NCI-H2196 (cell line): ENCODE data around the gene KLHL36.

Experiments used
- DNase-seq: peaks from one replicate; lab custom pipeline; 2025; ENCODE audit not compliant: unreplicated experiment; lab: John Stamatoyannopoulos, UW

KLHL36 gene

DNA sequence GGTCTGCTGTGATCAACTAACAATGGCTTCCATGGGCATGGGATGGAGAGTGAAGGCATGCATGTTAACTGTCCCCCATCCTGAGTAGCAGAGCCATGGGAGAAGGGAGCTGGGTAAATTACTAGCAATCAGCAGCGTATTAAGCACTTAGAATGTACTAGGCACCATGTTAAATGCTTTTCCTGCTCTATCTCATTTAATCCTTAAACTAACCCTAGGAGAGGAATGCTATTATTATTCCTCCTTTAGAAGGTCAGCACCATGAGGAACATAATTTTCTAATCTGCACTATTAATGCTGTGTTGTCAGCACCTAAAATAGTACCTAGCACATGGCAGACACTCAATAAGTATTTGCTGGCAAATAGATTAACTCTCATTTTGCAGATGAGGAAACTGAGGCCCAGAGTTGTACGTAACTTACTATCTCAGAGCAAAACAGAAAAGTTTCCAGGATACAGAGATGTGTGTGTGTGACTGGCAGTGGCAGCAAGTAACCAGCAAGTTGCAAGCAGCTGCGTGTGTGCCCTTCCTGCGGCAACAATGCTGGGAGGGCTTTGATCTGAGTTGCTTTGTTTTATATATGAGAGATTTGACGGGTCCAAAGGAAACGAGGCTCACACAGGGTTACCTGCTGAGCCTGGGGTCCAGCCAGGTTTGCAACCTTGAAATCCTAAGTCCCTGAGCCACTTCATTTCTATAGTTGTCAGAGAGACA is 6.5 kb upstream of the KLHL36 start:
- DNase-seq, result no peak

- DNase-seq, result no peak
These were observed 5.1 kb upstream of the KLHL36 start for GRCh38 chr16:84643180-84643583.

DNA sequence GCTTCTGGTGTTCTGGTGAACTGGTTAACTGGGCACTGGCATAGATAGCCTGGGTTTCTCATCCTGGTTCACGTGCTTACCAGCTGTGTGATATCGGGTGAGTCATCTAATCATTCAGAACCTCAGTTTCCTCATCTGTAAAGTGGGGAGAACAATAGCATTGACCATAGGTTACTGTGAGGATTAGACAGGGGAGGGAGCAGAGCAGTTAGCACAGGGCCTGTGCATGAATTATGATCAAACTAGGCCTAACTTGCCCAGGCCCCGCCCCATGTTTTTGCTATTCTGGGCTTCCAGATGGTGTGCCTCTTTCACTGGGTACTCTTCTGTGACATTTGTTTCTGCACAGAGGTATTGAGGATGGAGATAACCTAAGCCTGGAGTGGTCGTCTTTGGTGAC is 4.6 kb upstream of the KLHL36 start:
- DNase-seq, result no peak

DNA sequence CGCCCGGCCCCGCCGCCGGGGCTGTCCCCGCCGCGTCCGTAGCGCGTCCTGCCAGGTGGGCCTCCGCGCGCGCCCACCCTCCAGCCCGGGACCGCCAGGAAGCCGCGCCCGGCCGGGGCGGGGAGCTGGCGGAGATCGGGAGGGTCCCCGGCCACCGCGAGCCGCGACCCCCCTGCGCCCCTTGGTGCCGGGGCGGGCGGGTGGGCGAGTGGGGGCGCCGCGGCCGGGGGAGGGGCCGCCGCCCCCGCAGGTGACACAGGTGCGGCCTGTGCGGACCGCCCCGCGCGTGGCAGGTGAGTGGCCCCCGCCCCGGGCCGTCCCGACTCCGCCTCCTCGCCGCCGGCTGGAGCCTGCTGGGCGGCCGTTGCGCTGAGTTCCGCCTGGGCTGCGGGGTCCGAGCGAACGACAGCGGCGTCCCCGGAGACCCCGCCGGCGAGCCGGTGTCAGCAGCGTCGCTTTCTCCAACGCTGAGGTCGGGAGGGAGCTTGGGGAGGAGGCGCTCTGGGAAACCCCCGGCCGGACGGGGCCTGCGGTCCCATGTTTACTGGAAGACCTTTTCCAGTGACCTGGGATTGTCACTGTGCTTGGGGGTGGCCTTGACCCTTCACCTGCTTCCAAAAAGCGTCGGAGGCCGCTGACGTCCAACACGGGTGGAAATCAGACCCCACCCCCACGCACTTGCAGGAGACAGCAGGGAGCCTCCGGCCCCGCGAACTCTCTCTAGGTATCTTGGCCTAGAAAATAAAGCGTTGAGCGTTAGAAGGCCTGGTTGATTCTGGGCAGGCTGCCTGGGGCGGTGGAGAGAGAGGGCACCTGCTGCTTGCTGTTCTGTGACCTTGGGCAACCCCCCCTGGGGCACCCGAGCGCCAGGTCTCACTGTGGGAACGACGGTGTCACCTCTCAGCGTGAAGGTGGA is 542 bp downstream of the KLHL36 start:
- DNase-seq, result no peak

DNA sequence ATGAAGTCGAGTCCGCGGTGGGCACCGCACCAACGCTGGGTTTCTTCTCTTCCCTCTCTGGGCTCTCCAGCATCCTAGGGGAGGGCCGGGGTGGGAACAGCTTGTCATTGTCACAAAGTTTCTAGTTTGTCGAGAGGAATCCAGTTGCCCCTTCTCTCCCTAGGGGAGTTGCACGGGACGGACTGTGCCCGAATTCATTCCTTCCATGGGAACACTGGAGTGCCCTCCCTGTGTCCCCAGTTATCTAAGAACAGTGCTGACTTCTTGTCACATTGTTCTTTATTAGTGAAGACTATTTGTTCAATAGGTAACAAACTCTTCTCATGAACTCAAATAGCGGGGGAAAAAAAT is 1.2 kb downstream of the KLHL36 start:
- no peak for DNase-seq

DNA sequence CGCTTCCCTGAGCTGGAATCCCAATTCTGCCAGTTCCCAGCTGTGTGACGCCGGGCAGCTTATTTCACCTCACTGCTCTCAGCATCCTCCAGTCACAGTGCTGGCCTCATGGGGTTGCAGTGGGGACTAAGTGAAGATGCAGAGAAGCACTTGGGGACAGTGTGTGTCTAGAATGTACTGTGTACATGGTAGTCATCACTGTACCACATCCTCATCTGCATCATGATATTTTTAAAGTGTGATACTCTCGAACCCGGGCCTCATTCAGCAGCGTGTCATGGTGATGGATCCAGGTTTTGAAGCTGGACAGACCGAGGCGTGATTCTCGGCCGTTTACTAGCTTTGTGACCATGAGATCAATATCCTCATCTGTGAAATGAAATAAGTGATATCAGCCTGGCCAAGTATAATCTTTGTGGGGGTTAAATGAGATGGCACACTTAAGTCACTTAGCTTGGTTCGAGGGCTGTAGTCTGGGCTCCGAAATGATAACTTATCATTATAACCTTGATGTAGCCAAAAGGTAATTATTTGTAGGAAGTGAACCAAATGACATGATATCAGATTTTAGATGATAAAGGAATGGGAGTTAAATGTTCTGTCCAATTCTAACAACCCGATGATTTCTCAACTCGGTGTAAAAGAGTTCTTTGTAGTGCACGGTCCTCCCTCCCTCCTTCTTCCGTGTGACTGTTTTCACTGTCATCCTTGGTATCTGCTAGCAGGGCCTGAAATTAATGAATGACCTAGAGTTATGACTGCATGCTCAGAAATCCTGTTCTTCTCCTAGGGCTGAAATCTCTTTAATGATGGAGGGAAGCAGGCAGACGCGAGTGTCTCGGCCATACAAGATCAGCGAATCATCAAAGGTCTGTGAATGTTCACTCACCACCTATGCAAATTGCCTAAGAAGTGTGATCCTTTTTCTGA is 2.0 kb downstream of the KLHL36 start:
- no peak for DNase-seq

GRCh38 chr16:84652566-84652965 is 4.3 kb downstream of the KLHL36 start:
- DNase-seq, result no peak

DNA sequence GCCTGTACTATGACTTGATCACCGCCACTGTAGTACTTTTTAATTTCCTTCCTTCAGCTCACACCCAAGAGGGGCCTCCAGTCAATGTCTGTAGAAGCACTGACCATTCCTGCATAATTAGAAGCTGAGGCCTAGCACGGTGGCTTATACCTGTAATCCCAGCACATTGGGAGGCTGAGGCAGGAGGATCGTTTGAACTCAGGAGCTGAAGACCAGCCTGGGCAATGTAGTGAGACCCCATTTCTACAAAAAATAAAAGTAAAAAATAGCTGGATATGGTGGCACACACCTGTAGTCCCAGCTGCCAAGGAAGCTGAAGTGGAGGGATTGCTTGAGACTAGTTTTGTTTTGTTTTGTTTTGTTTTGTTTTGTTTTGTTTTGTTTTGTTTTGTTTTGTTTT is 5.9 kb downstream of the KLHL36 start:
- no peak for DNase-seq

DNA sequence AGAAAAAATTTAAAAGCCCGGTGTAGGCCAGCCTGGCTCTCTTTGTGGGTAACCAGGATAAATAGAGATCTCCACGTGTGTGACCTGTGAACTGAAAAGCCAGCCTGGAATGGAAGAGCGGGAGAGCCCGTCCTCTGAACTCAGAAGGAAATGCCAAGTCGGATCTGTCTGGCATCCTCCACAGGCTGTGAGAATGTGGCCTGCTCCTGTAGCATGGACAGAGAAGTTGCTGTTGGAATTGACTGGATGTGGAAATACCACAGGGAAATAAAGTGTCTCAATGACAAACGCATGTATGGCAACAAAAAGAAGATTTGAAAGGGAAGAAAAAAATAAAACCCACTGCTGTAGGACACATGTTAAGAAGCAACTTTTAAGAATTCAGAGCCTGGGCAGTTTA is 6.7 kb downstream of the KLHL36 start:
- DNase-seq, result no peak

- no peak for DNase-seq
These were observed 8.3 kb downstream of the KLHL36 start for GRCh38 chr16:84656649-84657048.

GRCh38 chr16:84657229-84657837 is 9.0 kb downstream of the KLHL36 start:
- DNase-seq, result no peak

DNA sequence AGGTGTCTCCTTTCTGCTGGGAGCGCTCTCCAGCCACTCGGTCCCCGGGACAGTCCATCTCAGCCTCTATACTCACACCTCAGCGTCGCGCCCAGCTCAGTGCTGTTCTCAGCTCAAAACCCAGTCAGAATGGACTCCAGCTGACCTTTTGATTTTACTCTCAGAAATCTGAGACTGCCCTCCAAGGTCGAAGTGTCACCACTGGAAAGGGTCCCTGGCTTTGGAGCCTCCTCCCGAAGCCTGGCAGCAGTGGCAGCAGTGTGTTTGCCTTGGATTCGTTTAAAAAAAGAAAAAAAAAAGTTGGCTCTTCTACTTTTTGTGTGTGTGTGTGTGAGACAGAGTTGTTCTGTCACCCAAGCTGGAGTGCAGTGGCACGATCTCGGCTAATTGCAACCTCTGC is 10.4 kb downstream of the KLHL36 start:
- no peak for DNase-seq

- no peak for DNase-seq
These were observed 11.5 kb downstream of the KLHL36 start for GRCh38 chr16:84659656-84660300.

DNA sequence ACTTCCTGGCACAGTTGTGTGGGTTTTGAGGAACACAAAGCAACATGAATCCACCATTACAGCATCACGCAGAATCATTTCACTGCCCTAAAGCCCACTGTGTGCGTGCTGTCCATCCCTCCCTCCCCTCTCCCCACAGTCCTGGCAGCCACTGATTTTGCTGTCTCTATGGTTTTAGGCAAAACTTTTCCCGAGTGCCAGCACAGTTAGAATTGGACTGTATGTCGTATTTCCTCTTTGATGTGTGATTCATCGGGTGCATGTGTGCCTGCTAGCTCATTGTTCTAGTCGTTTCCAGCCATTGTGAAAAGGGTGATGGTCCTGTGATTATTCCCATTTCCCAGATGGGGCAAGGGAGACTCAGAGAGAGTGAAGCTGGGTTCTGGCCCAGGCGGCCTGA is 12.7 kb downstream of the KLHL36 start:
- DNase-seq, result no peak

DNA sequence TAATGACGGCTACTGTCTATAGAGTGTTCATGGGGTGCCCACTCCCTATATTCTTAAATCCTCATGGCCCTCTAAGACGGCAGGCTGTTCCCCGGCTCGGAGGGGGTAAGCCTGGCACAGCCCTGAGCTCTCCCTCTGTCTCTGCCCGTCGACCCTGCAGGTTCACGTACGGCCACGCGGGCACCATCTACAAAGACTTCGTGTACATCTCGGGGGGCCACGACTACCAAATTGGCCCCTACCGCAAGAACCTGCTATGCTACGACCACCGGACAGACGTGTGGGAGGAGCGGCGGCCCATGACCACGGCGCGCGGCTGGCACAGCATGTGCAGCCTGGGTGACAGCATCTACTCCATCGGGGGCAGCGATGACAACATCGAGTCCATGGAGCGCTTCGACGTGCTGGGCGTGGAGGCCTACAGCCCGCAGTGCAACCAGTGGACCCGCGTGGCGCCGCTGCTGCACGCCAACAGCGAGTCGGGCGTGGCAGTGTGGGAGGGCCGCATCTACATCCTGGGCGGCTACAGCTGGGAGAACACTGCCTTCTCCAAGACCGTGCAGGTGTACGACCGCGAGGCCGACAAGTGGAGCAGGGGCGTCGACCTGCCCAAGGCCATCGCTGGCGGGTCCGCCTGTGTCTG is 13.2 kb downstream of the KLHL36 start:
- no peak for DNase-seq

DNA sequence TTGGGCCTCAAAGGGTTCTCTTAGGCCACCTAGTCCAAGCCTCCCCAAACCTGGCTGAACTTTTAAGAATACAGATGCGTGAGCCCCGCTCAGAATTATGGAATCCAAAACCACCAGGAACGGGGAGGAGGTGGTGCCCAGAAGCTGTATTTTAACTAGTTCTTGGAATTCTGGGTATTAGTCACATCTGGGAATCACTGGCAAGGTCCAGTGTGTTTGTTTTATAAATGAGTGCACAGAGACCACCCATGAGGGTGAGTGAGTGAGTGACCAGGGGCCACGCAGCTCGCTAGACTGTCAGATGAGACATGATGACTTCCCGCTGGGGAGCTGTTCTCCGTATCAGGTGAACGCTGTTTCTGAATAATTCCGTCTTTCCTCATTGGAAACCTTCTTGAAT is 14.2 kb downstream of the KLHL36 start:
- no peak for DNase-seq

- DNase-seq, result no peak
These were observed 15.3 kb downstream of the KLHL36 start for GRCh38 chr16:84663433-84664101.

GRCh38 chr16:84665359-84665758 is 17.0 kb downstream of the KLHL36 start:
- DNase-seq, result no peak

GRCh38 chr16:84665843-84666242 is 17.5 kb downstream of the KLHL36 start:
- no peak for DNase-seq
